HPDE6-E6E7 (cell line): ENCODE results near the gene KIAA1614.

Source experiments
- DNase-seq: peaks from one replicate; pipeline ENCODE4 v3.0.0; 2011; ENCODE audit warnings: missing footprints; ENCODE audit errors: extremely low spot score

KIAA1614 gene

GRCh38 chr1:180907313-180908055, 5.2 kb upstream of the KIAA1614 start:
- no peak for DNase-seq

- no peak for DNase-seq
Measured at GRCh38 chr1:180908074-180908765, 4.5 kb upstream of the KIAA1614 start.

GRCh38 chr1:180909005-180909414, 3.7 kb upstream of the KIAA1614 start:
- DNase-seq, result no peak

- no peak for DNase-seq
Measured at GRCh38 chr1:180909462-180909976, 3.2 kb upstream of the KIAA1614 start.

- DNase-seq, result no peak
Measured at GRCh38 chr1:180911640-180912191, 981 bp upstream of the KIAA1614 start.

- DNase-seq, result no peak
Measured at GRCh38 chr1:180912211-180912800, 391 bp upstream of the KIAA1614 start.

GRCh38 chr1:180915426-180915965, 2.8 kb downstream of the KIAA1614 start:
- no peak for DNase-seq

GRCh38 chr1:180916012-180916770, 3.5 kb downstream of the KIAA1614 start:
- no peak for DNase-seq

GRCh38 chr1:180916771-180917170, 4.1 kb downstream of the KIAA1614 start:
- DNase-seq, result no peak

- DNase-seq, result no peak
Measured at GRCh38 chr1:180917306-180918065, 4.8 kb downstream of the KIAA1614 start.

- DNase-seq, result no peak
Measured at GRCh38 chr1:180918519-180918918, 5.8 kb downstream of the KIAA1614 start.

GRCh38 chr1:180919183-180919700, 6.5 kb downstream of the KIAA1614 start:
- DNase-seq, result no peak

- no peak for DNase-seq
Measured at GRCh38 chr1:180920193-180920592, 7.5 kb downstream of the KIAA1614 start.

- DNase-seq, result no peak
Measured at GRCh38 chr1:180920702-180921101, 8.0 kb downstream of the KIAA1614 start.

GRCh38 chr1:180921386-180921785, 8.7 kb downstream of the KIAA1614 start:
- no peak for DNase-seq

GRCh38 chr1:180921891-180922630, 9.4 kb downstream of the KIAA1614 start:
- no peak for DNase-seq

- DNase-seq, result no peak
Measured at GRCh38 chr1:180922631-180923015, 9.9 kb downstream of the KIAA1614 start.

- peak; percentile 26 for DNase-seq
Measured at GRCh38 chr1:180923021-180923841, 10.5 kb downstream of the KIAA1614 start.

- DNase-seq, result no peak
Measured at GRCh38 chr1:180923887-180924286, 11.2 kb downstream of the KIAA1614 start.
